Measurements from ENCODE around the gene ABT1. TPM values are rescaled to one million over a fixed set of nuclear protein-coding genes. Genes with fewer than 3 reads are reported as not detected.

Gene ABT1
- total and polyA plus RNA-seq, 2 of the 8 experiments (the other 6 are each of a cell fraction or from before 2014, with no cell fraction given) = 20.5 to 30.7 TPM

DNA sequence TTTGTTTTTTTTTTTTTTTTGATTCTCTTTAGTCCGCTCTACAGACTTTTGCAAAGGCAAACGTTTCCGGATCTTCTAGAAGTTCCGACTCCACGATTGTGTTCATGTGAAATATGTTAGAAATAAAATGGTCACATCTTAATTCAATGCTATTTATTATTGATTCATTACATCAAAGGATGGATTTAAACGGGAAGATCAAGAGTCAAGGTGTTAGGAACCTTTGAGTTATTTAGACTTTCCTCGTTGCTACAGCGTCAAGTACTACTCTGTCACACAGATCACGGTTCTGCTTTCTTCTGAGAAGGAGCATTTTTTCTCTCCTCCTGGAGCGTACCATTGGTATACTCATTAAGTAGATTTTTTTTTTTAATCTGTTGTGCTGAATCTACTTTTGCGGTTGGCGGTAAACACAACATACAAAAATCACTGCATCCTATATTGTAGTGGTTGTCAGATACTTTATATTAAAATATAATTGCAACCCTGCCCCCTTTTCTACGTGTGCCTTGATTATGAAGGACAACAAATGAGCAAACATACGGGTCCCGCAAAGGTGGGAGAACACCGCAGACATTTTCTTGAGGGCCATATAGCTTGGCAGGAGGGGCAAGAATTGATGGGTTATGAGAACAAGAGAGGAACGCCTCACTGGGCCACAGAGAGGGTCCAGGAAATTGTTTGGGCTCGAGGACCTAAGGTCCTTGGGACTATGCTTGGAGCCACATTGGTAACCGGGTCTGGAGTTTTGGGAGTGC lies 41.1 kb upstream of the ABT1 start:
- H3K4me1 ChIP-seq (replicated peaks in 1 of 4; ENCODE audit: control insufficient read depth in 3 of 4, insufficient read depth in 4 of 4, low read length in 3 of 4) = no peaks in the 10 kb centered on the region; a peak in 2 of 7 replicates
- H3K23ac ChIP-seq (ENCODE audit: insufficient read length) = no peak overlapping the region
- H3K4ac ChIP-seq (replicated peaks; ENCODE audit: insufficient read length, low read depth, low read length) = no peak overlapping the region
- no peaks in the 10 kb centered on the region for H3K79me1 ChIP-seq (ENCODE audit: low read depth, low read length)
- TF ChIP-seq SIN3A (conservative IDR thresholded peaks at IDR 0.05 in 1 of 2, IDR thresholded peaks at IDR 0.05 in 1 of 2; ENCODE audit: low read depth in 1 of 2, low read length in 2 of 2) = peak in 1 of 2 experiments; percentile 69; a peak in 1 of 4 replicates
- TF ChIP-seq KDM4A (IDR thresholded peaks at IDR 0.05; ENCODE audit: low read depth, low read length, severe bottlenecking) = peak; percentile 21
- no peak for TF ChIP-seq HDAC2 (IDR thresholded peaks at IDR 0.05; ENCODE audit: borderline replicate concordance in 1 of 2, low read depth in 2 of 2, low read length in 2 of 2)
- no peak overlapping the region for H2BK20ac ChIP-seq (ENCODE audit: low read length)
- no peak overlapping the region for H4K91ac ChIP-seq (replicated peaks; ENCODE audit: insufficient read length, low read length)
- peak overlapping the region; percentile 89 for H2AFZ ChIP-seq (ENCODE audit: low read length)
- CTCF ChIA-PET (ENCODE audit: partially characterized antibody) = interaction anchor here (0.7 to 1.2 kb wide), 5 partner anchors 12 to 233 kb away, joined by 3 to 4 read pairs (median 3); no protein-coding TSS in a partner anchor
- POLR2A ChIA-PET (ENCODE audit: partially characterized antibody) = interaction anchor here (0.8 to 5.0 kb wide), 7 partner anchors 12 to 577 kb away, joined by 3 to 25 read pairs (median 4); partner anchors contain the start of gene HMGN4
- no peaks in the 10 kb centered on the region for H3K36me3 ChIP-seq (ENCODE audit: control insufficient read depth in 2 of 4, insufficient read depth in 4 of 4, low read length in 3 of 4)
- H2BK15ac ChIP-seq (ENCODE audit: low read length) = no peak overlapping the region
- no peaks in the 10 kb centered on the region for H3K9me3 ChIP-seq (ENCODE audit: insufficient read depth in 2 of 2, low read depth in 1 of 2, low read length in 1 of 2)
- no peaks in the 10 kb centered on the region for H3K27me3 ChIP-seq (replicated peaks in 1 of 4; ENCODE audit: control insufficient read depth in 3 of 4, extremely low read depth in 1 of 4, insufficient read depth in 3 of 4, low read length in 3 of 4)
- no peaks in the 10 kb centered on the region for H3K79me2 ChIP-seq (ENCODE audit: control insufficient read depth in 1 of 2, insufficient read depth in 2 of 2, low read length in 2 of 2)
- H2BK5ac ChIP-seq (ENCODE audit: low read depth, low read length) = no peak overlapping the region
- no peak overlapping the region for H3K56ac ChIP-seq (replicated peaks; ENCODE audit: insufficient read length, low read depth, low read length)
- H2BK12ac ChIP-seq (ENCODE audit: low read depth, low read length) = no peak overlapping the region
- H3K9ac ChIP-seq (replicated peaks in 1 of 4; ENCODE audit: extremely low read depth in 1 of 4, low read depth in 3 of 4, low read length in 3 of 4) = peak overlapping the region in 1 of 4 experiments; percentile 45; a peak in 1 of 7 replicates
- H2BK120ac ChIP-seq (replicated peaks; ENCODE audit: low read depth, low read length) = no peak overlapping the region
- H3K18ac ChIP-seq (ENCODE audit: extremely low read depth, low read length) = no peak overlapping the region
- H4K5ac ChIP-seq (ENCODE audit: insufficient read length, low read depth, low read length) = no peak overlapping the region
- no peak for FAIRE-seq
- no peak overlapping the region for H3K14ac ChIP-seq (ENCODE audit: insufficient read length)
- no peak overlapping the region for H2AK5ac ChIP-seq (ENCODE audit: low read depth, low read length)
- no peak overlapping the region for H3K27ac ChIP-seq (ENCODE audit: low read depth, low read length)
- H3K23me2 ChIP-seq (ENCODE audit: low read depth, low read length) = peaks cover 17% of the 10 kb centered on the region
- no peaks in the 10 kb centered on the region for H4K20me1 ChIP-seq (replicated peaks in 1 of 2; ENCODE audit: control insufficient read depth in 1 of 2, insufficient read depth in 2 of 2, low read length in 2 of 2)
- 3% methylated on average over 19 of the region's 19 CpGs; no CpG with 5 or more reads in 1 of the 2 experiments for WGBS, 2 experiments (ENCODE audit: extremely low coverage in 1 of 2, insufficient coverage in 1 of 2, insufficient read length in 1 of 2, insufficient replicate concordance in 2 of 2, low coverage in 1 of 2, low lambda C conversion rate in 2 of 2, missing lambda C conversion rate in 1 of 2)
- H3K4me2 ChIP-seq (ENCODE audit: insufficient read depth in 1 of 2, low read depth in 2 of 2, low read length in 2 of 2) = peak overlapping the region; percentile 80 to 86
- H4K8ac ChIP-seq (ENCODE audit: extremely low read depth, insufficient read depth, low read length) = no peak overlapping the region
- DNase-seq (ENCODE audit: low read depth in 1 of 2, low spot score in 2 of 2) = peak in 1 of 2 experiments; percentile 75
- peak overlapping the region; percentile 77 to 96 (median 80) for H3K4me3 ChIP-seq (ENCODE audit: extremely low read depth in 1 of 4, insufficient read depth in 2 of 4, low read depth in 3 of 4, low read length in 4 of 4)
